Measurements from ENCODE around the gene EFCC1. TPM values are rescaled to one million over a fixed set of nuclear protein-coding genes. Genes with fewer than 3 reads are reported as not detected.

Gene EFCC1
- total RNA-seq, 1 experiment from 2014 or later = 1.0 TPM

DNA sequence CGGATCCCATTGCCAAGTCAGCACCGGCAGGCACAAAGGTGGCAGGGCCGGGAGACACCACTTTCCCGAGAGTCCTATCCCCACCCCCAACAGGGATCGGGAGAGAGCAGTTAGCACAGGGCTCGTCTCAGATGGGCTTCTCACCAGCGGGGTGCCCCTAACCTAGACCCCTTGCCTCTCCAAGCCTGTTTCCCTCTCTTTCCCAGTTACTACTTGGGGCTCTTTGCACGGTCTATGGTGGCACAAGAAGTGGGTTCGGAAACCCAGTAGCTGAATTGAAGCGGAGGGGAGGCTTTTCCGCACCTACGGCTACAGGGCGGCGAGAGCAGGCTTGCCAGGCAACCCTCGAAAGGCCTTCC lies 383 bp upstream of the EFCC1 start (continued):
- TF ChIP-seq REST (IDR thresholded peaks at IDR 0.05; ENCODE audit: low read depth) (no peak), SRF (IDR thresholded peaks at IDR 0.05; ENCODE audit: low read depth) (no peak), POLR2A (IDR thresholded peaks at IDR 0.05; ENCODE audit: borderline replicate concordance, extremely low read depth, insufficient read depth, insufficient read length) (no peak), ZNF274 (IDR thresholded peaks at IDR 0.05; ENCODE audit: low read depth, low read length) (no peak), CBX3 (IDR thresholded peaks at IDR 0.05; ENCODE audit: low read depth) (no peak)
- TF ChIP-seq, protein P1, sequence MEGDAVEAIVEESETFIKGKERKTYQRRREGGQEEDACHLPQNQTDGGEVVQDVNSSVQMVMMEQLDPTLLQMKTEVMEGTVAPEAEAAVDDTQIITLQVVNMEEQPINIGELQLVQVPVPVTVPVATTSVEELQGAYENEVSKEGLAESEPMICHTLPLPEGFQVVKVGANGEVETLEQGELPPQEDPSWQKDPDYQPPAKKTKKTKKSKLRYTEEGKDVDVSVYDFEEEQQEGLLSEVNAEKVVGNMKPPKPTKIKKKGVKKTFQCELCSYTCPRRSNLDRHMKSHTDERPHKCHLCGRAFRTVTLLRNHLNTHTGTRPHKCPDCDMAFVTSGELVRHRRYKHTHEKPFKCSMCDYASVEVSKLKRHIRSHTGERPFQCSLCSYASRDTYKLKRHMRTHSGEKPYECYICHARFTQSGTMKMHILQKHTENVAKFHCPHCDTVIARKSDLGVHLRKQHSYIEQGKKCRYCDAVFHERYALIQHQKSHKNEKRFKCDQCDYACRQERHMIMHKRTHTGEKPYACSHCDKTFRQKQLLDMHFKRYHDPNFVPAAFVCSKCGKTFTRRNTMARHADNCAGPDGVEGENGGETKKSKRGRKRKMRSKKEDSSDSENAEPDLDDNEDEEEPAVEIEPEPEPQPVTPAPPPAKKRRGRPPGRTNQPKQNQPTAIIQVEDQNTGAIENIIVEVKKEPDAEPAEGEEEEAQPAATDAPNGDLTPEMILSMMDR (IDR thresholded peaks at IDR 0.05 in 2 of 3, conservative IDR thresholded peaks at IDR 0.05 in 1 of 3; ENCODE audit: borderline replicate concordance in 1 of 3, insufficient read depth in 1 of 3, low read depth in 2 of 3, low read length in 2 of 3) = no peak

- H3K27me3 ChIP-seq (ENCODE audit: insufficient read depth, low read length) = no peaks in the 10 kb centered on the region
- H4K20me1 ChIP-seq (ENCODE audit: insufficient read depth) = no peaks in the 10 kb centered on the region
- no peak for DNase-seq (ENCODE audit: low read depth, low spot score)
- POLR2A ChIA-PET = no interaction called here
- no TSS peak for BruUV-seq (replicated peaks)
- H3K4me1 ChIP-seq (ENCODE audit: control insufficient read depth in 1 of 2, insufficient read depth in 2 of 2, low read length in 2 of 2) = peaks cover 11 to 18% of the 10 kb centered on the region in 2 experiments; a peak in 3 of 4 replicates
- H3K79me2 ChIP-seq (ENCODE audit: insufficient read depth, low read length) = no peaks in the 10 kb centered on the region
- no peak overlapping the region for H3K9ac ChIP-seq (ENCODE audit: low read length)
- ATAC-seq = no peak
- no peak overlapping the region for H3K4me2 ChIP-seq (ENCODE audit: low read length)
- no peak overlapping the region for H3K4me3 ChIP-seq (replicated peaks in 1 of 2; ENCODE audit: low read depth in 1 of 2, low read length in 2 of 2)
- H3K36me3 ChIP-seq (ENCODE audit: control insufficient read depth in 1 of 2, insufficient read depth in 2 of 2, low read length in 2 of 2) = no peaks in the 10 kb centered on the region
- H3K27ac ChIP-seq (ENCODE audit: low read depth, low read length) = no peak overlapping the region
- CTCF ChIA-PET = no interaction called here
- H3K9me2 ChIP-seq (ENCODE audit: insufficient read depth) = no peaks in the 10 kb centered on the region
- H3K9me3 ChIP-seq (ENCODE audit: control insufficient read depth in 1 of 2, insufficient read depth in 1 of 2, low read depth in 1 of 2, low read length in 2 of 2) = no peaks in the 10 kb centered on the region
- TF ChIP-seq SRF (IDR thresholded peaks at IDR 0.05; ENCODE audit: low read depth) (no peak), EGR1 (IDR thresholded peaks at IDR 0.05; ENCODE audit: low read depth) (no peak), EZH2 (IDR thresholded peaks at IDR 0.05) (no peak)
- RAD21 ChIA-PET (ENCODE audit: low non-redundant PET in 1 of 2, low total read pairs in 2 of 2, uncharacterized antibody in 2 of 2, unreplicated experiment in 2 of 2) = no interaction called here
- intact Hi-C loops (cut with micrococcal nuclease) = no loop called here
- no peak overlapping the region for H2AFZ ChIP-seq (ENCODE audit: low read depth, low read length, poor library complexity, severe bottlenecking)
Observed at GRCh38 chr3:129001806-129002572, 885 bp downstream of the EFCC1 start.
